HepG2 (cell line): ENCODE results near the gene FIGLA. TPM values are rescaled to one million over a fixed set of nuclear protein-coding genes. Genes with fewer than 3 reads are reported as not detected.

Source experiments
- ATAC-seq: fragments of 200-7000 bp; cut with Tn5 transposase; 3 replicates; pipeline ENCODE4 v1.9.1; 2020; ENCODE audit warnings: mild to moderate bottlenecking, moderate library complexity
- BruUV-seq: library from RNA; stranded (reverse); fragments of 400-500 nt; replicated peaks from 2 replicates; lab custom pipeline; 2021; lab: Mats Ljungman, UMichigan
- CTCF ChIA-PET: fragments of 300-600 bp; formaldehyde crosslinking; extraction: SDS; loops from one replicate; lab custom pipeline; 2021; ENCODE audit warnings: low total read pairs, inconsistent platforms, low intra/inter-chr PET ratio; lab: Yijun Ruan, JAX
- POLR2A ChIA-PET: fragments of 350-600 bp; sonication (Branson Sonifier 250); formaldehyde crosslinking; loops from one replicate; lab custom pipeline; 2020; ENCODE audit warnings: antibody characterized with exemption, inconsistent platforms; lab: Yijun Ruan, JAX
- DNase-seq: peaks from one replicate; pipeline ENCODE4 v3.0.0-alpha.2; 2015; ENCODE audit warnings: low spot score
- FAIRE-seq: peaks from 3 replicates; lab custom pipeline; 2011; peaks lifted over from hg19 to GRCh38; lab: Jason Lieb, UNC
- H2AFZ ChIP-seq: one replicate; pipeline ENCODE4 v1.6.1; 2011; ENCODE audit warnings: low read length, inconsistent platforms
- H3K27ac ChIP-seq: fragments of 300-600 bp; 3 replicates; pipeline ENCODE4 v1.8.0; 2011; ENCODE audit warnings: mixed run types, mild to moderate bottlenecking, mixed read lengths, low read length, inconsistent platforms; ENCODE audit not compliant: insufficient read depth; ENCODE audit errors: extremely low read length
- H3K27me3 ChIP-seq, 2 experiments: fragments of 200-600 bp in 1 of 2; 2 replicates in 1 of 2; 3 replicates in 1 of 2; pipeline versions ENCODE4 v1.6.0 to v1.8.0; 2011; ENCODE audit warnings: low read length in 2 of 2, mild to moderate bottlenecking in 2 of 2, moderate library complexity in 2 of 2, inconsistent platforms in 1 of 2; ENCODE audit not compliant: insufficient read depth in 2 of 2, control insufficient read depth in 1 of 2
- H3K36me3 ChIP-seq, 2 experiments: fragments of 200-600 bp in 1 of 2; replicated peaks in 1 of 2; 2 replicates in 1 of 2; 3 replicates in 1 of 2; pipeline versions ENCODE4 v1.5.1 to v1.8.0; 2011; ENCODE audit warnings: low read length in 2 of 2, inconsistent platforms in 1 of 2; ENCODE audit not compliant: insufficient read depth in 2 of 2, control insufficient read depth in 1 of 2
- H3K4me1 ChIP-seq: 2 replicates; pipeline ENCODE4 v1.5.1; 2012; ENCODE audit warnings: low read length, inconsistent platforms; ENCODE audit not compliant: insufficient read depth
- H3K4me2 ChIP-seq: 2 replicates; pipeline ENCODE4 v1.6.0; 2011; ENCODE audit warnings: low read depth, low read length, inconsistent platforms
- H3K4me3 ChIP-seq, 3 experiments: fragments of 200-600 bp in 1 of 3; sonication (generic), shearing (Covaris generic) in 1 of 3; replicated peaks in 1 of 3; 2 replicates each; pipeline ENCODE4 v1.5.1; 2011 to 2016; ENCODE audit warnings: low read length in 3 of 3, inconsistent platforms in 2 of 3, low read depth in 2 of 3, mild to moderate bottlenecking in 2 of 3, control low read depth in 1 of 3, mixed read lengths in 1 of 3; ENCODE audit not compliant: insufficient read depth in 1 of 3
- H3K79me2 ChIP-seq: one replicate; pipeline ENCODE4 v1.6.1; 2011; ENCODE audit warnings: low read length, inconsistent platforms; ENCODE audit not compliant: insufficient read depth
- H3K9ac ChIP-seq: 2 replicates; pipeline ENCODE4 v1.6.0; 2011; ENCODE audit warnings: mild to moderate bottlenecking, low read depth, low read length, inconsistent platforms; ENCODE audit not compliant: insufficient read depth
- H3K9me3 ChIP-seq: 2 replicates; pipeline ENCODE4 v1.5.1; 2012; ENCODE audit warnings: mild to moderate bottlenecking, low read length
- H4K20me1 ChIP-seq: 2 replicates; pipeline ENCODE4 v1.6.0; 2011; ENCODE audit warnings: inconsistent platforms, mild to moderate bottlenecking, low read length, moderate library complexity; ENCODE audit not compliant: insufficient read depth
- ARNT2 ChIP-seq: sonication (generic); formaldehyde crosslinking; IDR thresholded peaks from 2 replicates; pipeline ENCODE4 v1.8.0; 2022; ENCODE audit warnings: mild to moderate bottlenecking, low read depth, missing genetic modification reagents, moderate library complexity
- GABPB1 ChIP-seq: IDR thresholded peaks from 2 replicates; pipeline ENCODE4 v1.6.1; 2016; ENCODE audit warnings: mild to moderate bottlenecking, missing genetic modification reagents, moderate library complexity, missing compliant biosample characterization
- RFX3 ChIP-seq: IDR thresholded peaks from 2 replicates; pipeline ENCODE4 v1.6.1; 2016; ENCODE audit warnings: missing biosample characterization, missing genetic modification reagents
- SCMH1 ChIP-seq: sonication (generic); formaldehyde crosslinking; IDR thresholded peaks from 2 replicates; pipeline ENCODE4 v1.9.0; 2021; ENCODE audit warnings: missing genetic modification reagents, mild to moderate bottlenecking, borderline replicate concordance
- XRCC5 ChIP-seq: fragments of 200-400 bp; formaldehyde crosslinking; optimal IDR thresholded peaks from 2 replicates; pipeline ENCODE3; 2017; ENCODE audit warnings: mild to moderate bottlenecking, low read length
- ZBTB7B ChIP-seq: sonication (generic); formaldehyde crosslinking; IDR thresholded peaks from 2 replicates; pipeline ENCODE4 v1.4.0; 2020; ENCODE audit warnings: missing genetic modification reagents
- ZC3H13 ChIP-seq: sonication (generic); formaldehyde crosslinking; IDR thresholded peaks from 2 replicates; pipeline ENCODE4 v1.8.1; 2023; ENCODE audit warnings: mild to moderate bottlenecking, missing genetic modification reagents, moderate library complexity
- ZKSCAN5 ChIP-seq: sonication (generic); formaldehyde crosslinking; IDR thresholded peaks from 2 replicates; pipeline ENCODE4 v1.5.1; 2020; ENCODE audit warnings: mild to moderate bottlenecking, missing genetic modification reagents
- ZNF224 ChIP-seq: sonication (generic); formaldehyde crosslinking; IDR thresholded peaks from 2 replicates; pipeline ENCODE4 v1.5.0; 2020; ENCODE audit warnings: mild to moderate bottlenecking, missing genetic modification reagents
- ZNF550 ChIP-seq: sonication (generic); formaldehyde crosslinking; IDR thresholded peaks from 2 replicates; pipeline ENCODE4 v1.4.0; 2020; ENCODE audit warnings: mild to moderate bottlenecking, missing genetic modification reagents, borderline replicate concordance
- ZNF572 ChIP-seq: sonication (generic); formaldehyde crosslinking; IDR thresholded peaks from 2 replicates; pipeline ENCODE4 v1.5.1; 2020; ENCODE audit warnings: mild to moderate bottlenecking, missing genetic modification reagents
- WGBS: methylation state at CpG from one replicate; pipeline ENCODE4 v1.1.6; 2017; ENCODE audit warnings: low lambda C conversion rate; 5-methylcytosine and 5-hydroxymethylcytosine counted together
- in situ Hi-C: cut with HindIII; loops from 2 replicates; pipeline ENCODE4 v1.10.0; 2017; ENCODE audit warnings: low pct_unique_long_range_greater_than_20kb; ENCODE audit not compliant: extremely low pct_ligation_motif_present
- intact Hi-C: fragments of 100-400 bp; cut with micrococcal nuclease; formaldehyde crosslinking; loops from one replicate; pipeline ENCODE4 v1.10.0; 2022; ENCODE audit not compliant: unreplicated experiment
- polyA plus RNA-seq, 8 experiments: library from polyadenylated mRNA; depleted of rRNA in 3 of 8; stranded (reverse) in 7 of 8; unstranded in 1 of 8; fragments of >200 nt; fragmentation: Illumina TruSeq in 4 of 8; extraction: Trizol in 4 of 8; gene quantifications; 2 replicates each; pipeline versions ENCODE4 v1.2.1 to v1.2.3, GENCODE V29; 2011 to 2016; ENCODE audit warnings: low read depth in 4 of 8, missing spikeins in 1 of 8, mixed read lengths in 1 of 8; ENCODE audit not compliant: insufficient read depth in 1 of 8
- total RNA-seq, 5 experiments: library from RNA; depleted of rRNA; stranded (reverse); fragments of >200 nt; fragmentation: Illumina TruSeq; extraction: Trizol; gene quantifications; 2 replicates each; pipeline ENCODE4 v1.2.3, GENCODE V29; 2016; ENCODE audit warnings: low read depth in 1 of 5
- TF ChIP-seq, protein P1 (sequence below): sonication (generic); formaldehyde crosslinking; IDR thresholded peaks from 2 replicates; pipeline ENCODE4 v1.5.1; 2020; ENCODE audit warnings: missing genetic modification reagents, mild to moderate bottlenecking, borderline replicate concordance
- TF ChIP-seq, protein P2 (sequence below): sonication (generic); formaldehyde crosslinking; IDR thresholded peaks from 2 replicates; pipeline ENCODE4 v1.8.1; 2023; ENCODE audit warnings: mild to moderate bottlenecking, missing genetic modification reagents, borderline replicate concordance
- TF ChIP-seq, protein P3 (sequence below): sonication (generic); formaldehyde crosslinking; IDR thresholded peaks from 2 replicates; pipeline ENCODE4 v1.5.0; 2020; ENCODE audit warnings: mild to moderate bottlenecking, missing genetic modification reagents, borderline replicate concordance
- TF ChIP-seq, protein P4 (sequence below): sonication (generic); formaldehyde crosslinking; conservative IDR thresholded peaks from 2 replicates; pipeline ENCODE4 v1.8.0; 2022; ENCODE audit warnings: mild to moderate bottlenecking, moderate library complexity, missing genetic modification reagents
- TF ChIP-seq, protein P5 (sequence below): sonication (generic); formaldehyde crosslinking; IDR thresholded peaks from 2 replicates; pipeline ENCODE4 v1.4.0; 2020; ENCODE audit warnings: mild to moderate bottlenecking, missing genetic modification reagents
- TF ChIP-seq, protein P6 (sequence below): sonication (generic); formaldehyde crosslinking; IDR thresholded peaks from 2 replicates; pipeline ENCODE4 v1.4.0; 2020; ENCODE audit warnings: missing genetic modification reagents

Gene FIGLA
- total and polyA plus RNA-seq, 2 of the 13 experiments (the other 11 are each of a cell fraction or from before 2014, with no cell fraction given): not detected

DNA sequence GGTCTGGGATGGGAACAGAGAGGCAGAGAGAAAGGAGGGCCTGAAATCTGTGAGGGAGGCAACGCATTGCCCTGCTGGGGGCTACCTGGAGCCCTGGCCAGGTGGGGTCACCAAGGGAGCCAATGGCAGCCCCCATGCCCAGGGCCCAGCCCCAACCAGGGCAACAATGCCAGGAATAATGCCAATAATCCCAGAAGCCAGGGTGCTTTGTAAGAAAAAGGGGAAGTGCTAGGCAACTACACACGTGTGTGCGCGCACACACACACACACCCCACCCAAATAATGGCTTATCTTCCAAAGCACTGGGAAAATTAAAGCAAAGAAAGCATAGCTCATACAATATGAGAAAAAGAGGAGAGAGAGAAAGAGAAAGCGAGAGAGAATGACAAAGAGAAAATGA is 36.9 kb upstream of the FIGLA start:
- WGBS: 65% methylated on average over 5 of the region's 5 CpGs
- H3K4me3 ChIP-seq: no peak overlapping the region
- ATAC-seq (no peak), DNase-seq (no peak), FAIRE-seq (no peak)
- BruUV-seq: no TSS peak
- no peak overlapping the region for H3K4me2 ChIP-seq
- H4K20me1 ChIP-seq: no peaks in the 10 kb centered on the region
- no peaks in the 10 kb centered on the region for H3K36me3 ChIP-seq
- peaks cover 47% of the 10 kb centered on the region for H3K4me1 ChIP-seq
- in situ Hi-C loops (no loop called here), intact Hi-C loops (no loop called here)
- no peaks in the 10 kb centered on the region for H3K79me2 ChIP-seq
- H3K27ac ChIP-seq: no peak overlapping the region
- CTCF ChIA-PET: no interaction called here
- peaks cover 5 to 39% of the 10 kb centered on the region in 2 experiments; a peak in 4 of 5 replicates for H3K27me3 ChIP-seq
- no peaks in the 10 kb centered on the region for H3K9me3 ChIP-seq
- H3K9ac ChIP-seq: no peak overlapping the region
- POLR2A ChIA-PET: no interaction called here
- no peak overlapping the region for H2AFZ ChIP-seq
- TF ChIP-seq ZNF224 (CRISPR knock-in tag): no peak
- TF ChIP-seq ZNF572 (CRISPR knock-in tag): no peak
- no peak for TF ChIP-seq ARNT2 (CRISPR knock-in tag)
- TF ChIP-seq XRCC5: no peak
- TF ChIP-seq, protein P1, sequence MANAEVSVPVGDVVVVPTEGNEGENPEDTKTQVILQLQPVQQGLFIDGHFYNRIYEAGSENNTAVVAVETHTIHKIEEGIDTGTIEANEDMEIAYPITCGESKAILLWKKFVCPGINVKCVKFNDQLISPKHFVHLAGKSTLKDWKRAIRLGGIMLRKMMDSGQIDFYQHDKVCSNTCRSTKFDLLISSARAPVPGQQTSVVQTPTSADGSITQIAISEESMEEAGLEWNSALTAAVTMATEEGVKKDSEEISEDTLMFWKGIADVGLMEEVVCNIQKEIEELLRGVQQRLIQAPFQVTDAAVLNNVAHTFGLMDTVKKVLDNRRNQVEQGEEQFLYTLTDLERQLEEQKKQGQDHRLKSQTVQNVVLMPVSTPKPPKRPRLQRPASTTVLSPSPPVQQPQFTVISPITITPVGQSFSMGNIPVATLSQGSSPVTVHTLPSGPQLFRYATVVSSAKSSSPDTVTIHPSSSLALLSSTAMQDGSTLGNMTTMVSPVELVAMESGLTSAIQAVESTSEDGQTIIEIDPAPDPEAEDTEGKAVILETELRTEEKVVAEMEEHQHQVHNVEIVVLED (CRISPR knock-in tag): no peak
- TF ChIP-seq ZC3H13 (CRISPR knock-in tag): no peak
- TF ChIP-seq ZBTB7B (CRISPR knock-in tag): no peak
- TF ChIP-seq SCMH1 (CRISPR knock-in tag): no peak
- TF ChIP-seq, protein P2, sequence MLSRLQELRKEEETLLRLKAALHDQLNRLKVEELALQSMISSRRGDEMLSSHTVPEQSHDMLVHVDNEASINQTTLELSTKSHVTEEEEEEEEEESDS (CRISPR knock-in tag): no peak
- TF ChIP-seq, protein P3, sequence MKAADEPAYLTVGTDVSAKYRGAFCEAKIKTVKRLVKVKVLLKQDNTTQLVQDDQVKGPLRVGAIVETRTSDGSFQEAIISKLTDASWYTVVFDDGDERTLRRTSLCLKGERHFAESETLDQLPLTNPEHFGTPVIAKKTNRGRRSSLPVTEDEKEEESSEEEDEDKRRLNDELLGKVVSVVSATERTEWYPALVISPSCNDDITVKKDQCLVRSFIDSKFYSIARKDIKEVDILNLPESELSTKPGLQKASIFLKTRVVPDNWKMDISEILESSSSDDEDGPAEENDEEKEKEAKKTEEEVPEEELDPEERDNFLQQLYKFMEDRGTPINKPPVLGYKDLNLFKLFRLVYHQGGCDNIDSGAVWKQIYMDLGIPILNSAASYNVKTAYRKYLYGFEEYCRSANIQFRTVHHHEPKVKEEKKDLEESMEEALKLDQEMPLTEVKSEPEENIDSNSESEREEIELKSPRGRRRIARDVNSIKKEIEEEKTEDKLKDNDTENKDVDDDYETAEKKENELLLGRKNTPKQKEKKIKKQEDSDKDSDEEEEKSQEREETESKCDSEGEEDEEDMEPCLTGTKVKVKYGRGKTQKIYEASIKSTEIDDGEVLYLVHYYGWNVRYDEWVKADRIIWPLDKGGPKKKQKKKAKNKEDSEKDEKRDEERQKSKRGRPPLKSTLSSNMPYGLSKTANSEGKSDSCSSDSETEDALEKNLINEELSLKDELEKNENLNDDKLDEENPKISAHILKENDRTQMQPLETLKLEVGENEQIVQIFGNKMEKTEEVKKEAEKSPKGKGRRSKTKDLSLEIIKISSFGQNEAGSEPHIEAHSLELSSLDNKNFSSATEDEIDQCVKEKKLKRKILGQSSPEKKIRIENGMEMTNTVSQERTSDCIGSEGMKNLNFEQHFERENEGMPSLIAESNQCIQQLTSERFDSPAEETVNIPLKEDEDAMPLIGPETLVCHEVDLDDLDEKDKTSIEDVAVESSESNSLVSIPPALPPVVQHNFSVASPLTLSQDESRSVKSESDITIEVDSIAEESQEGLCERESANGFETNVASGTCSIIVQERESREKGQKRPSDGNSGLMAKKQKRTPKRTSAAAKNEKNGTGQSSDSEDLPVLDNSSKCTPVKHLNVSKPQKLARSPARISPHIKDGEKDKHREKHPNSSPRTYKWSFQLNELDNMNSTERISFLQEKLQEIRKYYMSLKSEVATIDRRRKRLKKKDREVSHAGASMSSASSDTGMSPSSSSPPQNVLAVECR: no peak
- TF ChIP-seq RFX3 (CRISPR knock-in tag): no peak
- no peak for TF ChIP-seq ZKSCAN5 (CRISPR knock-in tag)
- TF ChIP-seq, protein P4, sequence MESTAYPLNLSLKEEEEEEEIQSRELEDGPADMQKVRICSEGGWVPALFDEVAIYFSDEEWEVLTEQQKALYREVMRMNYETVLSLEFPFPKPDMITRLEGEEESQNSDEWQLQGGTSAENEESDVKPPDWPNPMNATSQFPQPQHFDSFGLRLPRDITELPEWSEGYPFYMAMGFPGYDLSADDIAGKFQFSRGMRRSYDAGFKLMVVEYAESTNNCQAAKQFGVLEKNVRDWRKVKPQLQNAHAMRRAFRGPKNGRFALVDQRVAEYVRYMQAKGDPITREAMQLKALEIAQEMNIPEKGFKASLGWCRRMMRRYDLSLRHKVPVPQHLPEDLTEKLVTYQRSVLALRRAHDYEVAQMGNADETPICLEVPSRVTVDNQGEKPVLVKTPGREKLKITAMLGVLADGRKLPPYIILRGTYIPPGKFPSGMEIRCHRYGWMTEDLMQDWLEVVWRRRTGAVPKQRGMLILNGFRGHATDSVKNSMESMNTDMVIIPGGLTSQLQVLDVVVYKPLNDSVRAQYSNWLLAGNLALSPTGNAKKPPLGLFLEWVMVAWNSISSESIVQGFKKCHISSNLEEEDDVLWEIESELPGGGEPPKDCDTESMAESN: no peak
- TF ChIP-seq GABPB1: no peak
- TF ChIP-seq, protein P5, sequence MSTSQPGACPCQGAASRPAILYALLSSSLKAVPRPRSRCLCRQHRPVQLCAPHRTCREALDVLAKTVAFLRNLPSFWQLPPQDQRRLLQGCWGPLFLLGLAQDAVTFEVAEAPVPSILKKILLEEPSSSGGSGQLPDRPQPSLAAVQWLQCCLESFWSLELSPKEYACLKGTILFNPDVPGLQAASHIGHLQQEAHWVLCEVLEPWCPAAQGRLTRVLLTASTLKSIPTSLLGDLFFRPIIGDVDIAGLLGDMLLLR (CRISPR knock-in tag): no peak
- TF ChIP-seq ZNF550 (CRISPR knock-in tag): no peak
- TF ChIP-seq, protein P6, sequence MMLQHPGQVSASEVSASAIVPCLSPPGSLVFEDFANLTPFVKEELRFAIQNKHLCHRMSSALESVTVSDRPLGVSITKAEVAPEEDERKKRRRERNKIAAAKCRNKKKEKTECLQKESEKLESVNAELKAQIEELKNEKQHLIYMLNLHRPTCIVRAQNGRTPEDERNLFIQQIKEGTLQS (CRISPR knock-in tag): no peak
